ENCODE results near the gene MAP1A.

DNA sequence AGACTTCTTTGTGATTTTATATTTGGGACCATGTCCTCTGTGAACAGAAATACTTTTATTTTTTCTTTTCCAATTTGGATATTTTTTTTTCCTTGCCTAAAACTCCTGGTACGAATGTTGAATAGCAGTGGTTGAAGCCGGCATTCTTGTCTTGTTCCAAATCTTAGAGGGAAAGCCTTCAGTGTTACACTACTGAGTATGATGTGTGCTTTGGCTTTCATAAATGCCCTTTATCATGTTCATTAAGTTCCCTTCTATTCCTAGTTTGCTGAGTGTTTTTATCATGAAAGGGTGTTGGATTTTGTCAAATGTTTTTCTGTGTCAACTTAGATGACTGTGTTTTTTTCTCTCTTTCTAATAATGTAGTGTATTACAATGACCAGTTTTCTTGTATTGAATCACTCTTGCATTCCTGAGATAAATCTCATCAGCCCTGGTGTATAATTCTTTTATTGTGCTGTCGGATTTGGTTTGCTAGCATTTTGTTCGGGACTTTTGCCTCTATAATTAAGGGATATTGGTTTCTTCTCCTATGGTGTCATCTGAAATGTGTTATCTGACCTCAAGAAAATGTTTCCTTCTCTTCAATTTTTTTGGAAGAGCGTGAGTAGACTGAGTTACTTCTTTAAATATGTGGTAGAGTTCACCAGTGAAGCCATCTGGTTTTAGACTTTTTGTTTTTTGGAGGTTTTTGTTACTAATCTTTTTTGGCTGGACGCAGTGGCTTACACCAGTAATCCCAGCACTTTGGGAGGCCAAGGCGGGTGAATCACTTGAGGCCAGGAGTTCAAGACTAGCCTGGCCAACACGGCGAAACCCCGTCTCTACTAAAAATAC lies 33.3 kb downstream of the MAP1A start:
- TF ChIP-seq, protein P1, sequence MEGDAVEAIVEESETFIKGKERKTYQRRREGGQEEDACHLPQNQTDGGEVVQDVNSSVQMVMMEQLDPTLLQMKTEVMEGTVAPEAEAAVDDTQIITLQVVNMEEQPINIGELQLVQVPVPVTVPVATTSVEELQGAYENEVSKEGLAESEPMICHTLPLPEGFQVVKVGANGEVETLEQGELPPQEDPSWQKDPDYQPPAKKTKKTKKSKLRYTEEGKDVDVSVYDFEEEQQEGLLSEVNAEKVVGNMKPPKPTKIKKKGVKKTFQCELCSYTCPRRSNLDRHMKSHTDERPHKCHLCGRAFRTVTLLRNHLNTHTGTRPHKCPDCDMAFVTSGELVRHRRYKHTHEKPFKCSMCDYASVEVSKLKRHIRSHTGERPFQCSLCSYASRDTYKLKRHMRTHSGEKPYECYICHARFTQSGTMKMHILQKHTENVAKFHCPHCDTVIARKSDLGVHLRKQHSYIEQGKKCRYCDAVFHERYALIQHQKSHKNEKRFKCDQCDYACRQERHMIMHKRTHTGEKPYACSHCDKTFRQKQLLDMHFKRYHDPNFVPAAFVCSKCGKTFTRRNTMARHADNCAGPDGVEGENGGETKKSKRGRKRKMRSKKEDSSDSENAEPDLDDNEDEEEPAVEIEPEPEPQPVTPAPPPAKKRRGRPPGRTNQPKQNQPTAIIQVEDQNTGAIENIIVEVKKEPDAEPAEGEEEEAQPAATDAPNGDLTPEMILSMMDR (IDR thresholded peaks at IDR 0.05; ENCODE audit: low read depth, low read length, poor library complexity, severe bottlenecking), result no peak
- TF ChIP-seq EZH2phosphoT487 (IDR thresholded peaks at IDR 0.05; ENCODE audit: borderline replicate concordance, low read length), result no peak

Data from DOHH2 (cell line).